Measurements from ENCODE around the gene MEGF11.

MEGF11 gene

GRCh38 chr15:66261056-66261455, 7.5 kb upstream of the MEGF11 start:
- H3K36me3 ChIP-seq = no peaks in the 10 kb centered on the region
- no peak overlapping the region for H3K4me3 ChIP-seq
- H3K9ac ChIP-seq = no peak overlapping the region
- H3K4me1 ChIP-seq = no peaks in the 10 kb centered on the region
- H3K4me2 ChIP-seq = no peak overlapping the region
- peaks cover 7 to 15% (median 11%) of the 10 kb centered on the region in 11 experiments; a peak in 19 of 22 replicates for H3K9me3 ChIP-seq (replicated peaks in 1 of 11)
- peaks cover 8 to 17% (median 14%) of the 10 kb centered on the region in 11 experiments for H3K27me3 ChIP-seq
- no peak for TF ChIP-seq Cebpa-rat (IDR thresholded peaks at IDR 0.05)
- H3K27ac ChIP-seq = no peak overlapping the region
- H4K20me1 ChIP-seq = 0 out of 22 replicates have a peak, but pooled peaks cover 0 to under 1% (median 0%) of the 10 kb centered on the region in 11 experiments

- Histone ChIP-seq H3K9ac (no peak overlapping the region), H3K36me3 (no peaks in the 10 kb centered on the region), H3K4me1 (peaks cover 5 to 23% (median 18%) of the 10 kb centered on the region in 10 experiments; a peak in 15 of 20 replicates), H3K27me3 (peaks cover 52 to 60% (median 58%) of the 10 kb centered on the region in 11 experiments), H3K27ac (no peak overlapping the region), H3K4me2 (no peak overlapping the region), H3K4me3 (no peak overlapping the region), H4K20me1 (peaks cover 0 to 35% (median 22%) of the 10 kb centered on the region in 11 experiments; a peak in 14 of 22 replicates), H3K9me3 (replicated peaks in 1 of 11) (no peaks in the 10 kb centered on the region)
- TF ChIP-seq Cebpa-rat (IDR thresholded peaks at IDR 0.05) = no peak
These were observed 3.1 kb upstream of the MEGF11 start for GRCh38 chr15:66256692-66257091.

- Histone ChIP-seq H3K36me3 (no peaks in the 10 kb centered on the region), H3K4me3 (no peak overlapping the region), H3K9ac (no peak overlapping the region), H3K4me1 (peaks cover 5 to 23% (median 18%) of the 10 kb centered on the region in 10 experiments; a peak in 15 of 20 replicates), H3K27ac (no peak overlapping the region), H4K20me1 (peaks cover 0 to 40% (median 22%) of the 10 kb centered on the region in 11 experiments; a peak in 14 of 22 replicates), H3K4me2 (no peak overlapping the region), H3K9me3 (replicated peaks in 1 of 11) (no peaks in the 10 kb centered on the region), H3K27me3 (peaks cover 68 to 76% (median 74%) of the 10 kb centered on the region in 11 experiments)
- TF ChIP-seq Cebpa-rat (IDR thresholded peaks at IDR 0.05) = no peak
These were observed 1.6 kb upstream of the MEGF11 start for GRCh38 chr15:66254951-66255676.

GRCh38 chr15:66254089-66254950, 770 bp upstream of the MEGF11 start:
- Histone ChIP-seq H3K4me2 (peak overlapping the region; percentile 92 to 99 (median 98)), H3K4me1 (peaks cover 5 to 23% (median 18%) of the 10 kb centered on the region in 10 experiments; a peak in 15 of 20 replicates)

GRCh38 chr15:66252685-66253417, 699 bp downstream of the MEGF11 start:
- TF ChIP-seq Cebpa-rat (IDR thresholded peaks at IDR 0.05) = no peak
- no peaks in the 10 kb centered on the region for H3K36me3 ChIP-seq
- peaks cover 74 to 90% (median 80%) of the 10 kb centered on the region in 11 experiments for H3K27me3 ChIP-seq
- H3K4me3 ChIP-seq = peak overlapping the region; percentile 56 to 74 (median 63)
- peak overlapping the region; percentile 25 to 61 (median 49); a peak in 18 of 22 replicates for H3K9ac ChIP-seq
- no peaks in the 10 kb centered on the region for H3K9me3 ChIP-seq (replicated peaks in 1 of 11)
- no peak overlapping the region for H3K27ac ChIP-seq
- peaks cover 5 to 23% (median 18%) of the 10 kb centered on the region in 10 experiments; a peak in 15 of 20 replicates for H3K4me1 ChIP-seq
- peak overlapping the region; percentile 92 to 99 (median 98) for H3K4me2 ChIP-seq
- H4K20me1 ChIP-seq = peaks cover 0 to 40% (median 22%) of the 10 kb centered on the region in 11 experiments; a peak in 14 of 22 replicates

More at GRCh38 chr15:66254089-66254950, 770 bp upstream of the MEGF11 start:
- Histone ChIP-seq H3K27me3 (peaks cover 71 to 84% (median 80%) of the 10 kb centered on the region in 11 experiments), H3K9me3 (replicated peaks in 1 of 11) (no peaks in the 10 kb centered on the region), H3K9ac (peak overlapping the region in 3 of 11 experiments; percentile 33 to 61 (median 51); a peak in 2 of 22 replicates), H4K20me1 (peaks cover 0 to 40% (median 22%) of the 10 kb centered on the region in 11 experiments; a peak in 14 of 22 replicates), H3K36me3 (no peaks in the 10 kb centered on the region), H3K27ac (no peak overlapping the region), H3K4me3 (peak overlapping the region; percentile 56 to 74 (median 63))
- no peak for TF ChIP-seq Cebpa-rat (IDR thresholded peaks at IDR 0.05)

- no peak for TF ChIP-seq Cebpa-rat (IDR thresholded peaks at IDR 0.05)
- Histone ChIP-seq H3K9me3 (replicated peaks in 1 of 11) (no peaks in the 10 kb centered on the region), H3K27ac (no peak overlapping the region), H4K20me1 (peaks cover 0 to 40% (median 22%) of the 10 kb centered on the region in 11 experiments; a peak in 14 of 22 replicates), H3K36me3 (no peaks in the 10 kb centered on the region), H3K27me3 (peaks cover 72 to 84% (median 76%) of the 10 kb centered on the region in 11 experiments), H3K4me1 (peaks cover 5 to 23% (median 18%) of the 10 kb centered on the region in 10 experiments; a peak in 15 of 20 replicates), H3K9ac (peak overlapping the region in 9 of 11 experiments; percentile 33 to 61 (median 51); a peak in 15 of 22 replicates), H3K4me3 (peak overlapping the region; percentile 56 to 74 (median 63)), H3K4me2 (peak overlapping the region; percentile 92 to 99 (median 98))
These were observed 1.5 kb downstream of the MEGF11 start for GRCh38 chr15:66251790-66252684.

GRCh38 chr15:66251065-66251789, 2.3 kb downstream of the MEGF11 start:
- TF ChIP-seq Cebpa-rat (IDR thresholded peaks at IDR 0.05) = no peak
- H3K9me3 ChIP-seq (replicated peaks in 1 of 11) = no peaks in the 10 kb centered on the region
- 0 out of 20 replicates have a peak overlapping the region, but pooled peaks of 1 of the 10 experiments have one; percentile 70 for H3K4me3 ChIP-seq
- no peak overlapping the region for H3K27ac ChIP-seq
- H4K20me1 ChIP-seq = peaks cover 0 to 40% (median 22%) of the 10 kb centered on the region in 11 experiments; a peak in 14 of 22 replicates
- H3K4me1 ChIP-seq = peaks cover 5 to 23% (median 18%) of the 10 kb centered on the region in 10 experiments; a peak in 15 of 20 replicates
- H3K9ac ChIP-seq = no peak overlapping the region
- H3K4me2 ChIP-seq = peak overlapping the region in 4 of 11 experiments; percentile 73 to 99 (median 98); a peak in 6 of 22 replicates
- H3K36me3 ChIP-seq = no peaks in the 10 kb centered on the region
- H3K27me3 ChIP-seq = peaks cover 64 to 76% (median 68%) of the 10 kb centered on the region in 11 experiments

Measured in BLaER1 treated with 17β-estradiol and CSF1 and Interleukin-3, amounts not matched to agents 10 nM and 100 nM (cell line).